ENCODE results near the gene ADAM22. TPM values are rescaled to one million over a fixed set of nuclear protein-coding genes. Genes with fewer than 3 reads are reported as not detected.

ADAM22 gene
- total RNA-seq, 1 donor from 2014 or later, result 0.63 TPM

DNA sequence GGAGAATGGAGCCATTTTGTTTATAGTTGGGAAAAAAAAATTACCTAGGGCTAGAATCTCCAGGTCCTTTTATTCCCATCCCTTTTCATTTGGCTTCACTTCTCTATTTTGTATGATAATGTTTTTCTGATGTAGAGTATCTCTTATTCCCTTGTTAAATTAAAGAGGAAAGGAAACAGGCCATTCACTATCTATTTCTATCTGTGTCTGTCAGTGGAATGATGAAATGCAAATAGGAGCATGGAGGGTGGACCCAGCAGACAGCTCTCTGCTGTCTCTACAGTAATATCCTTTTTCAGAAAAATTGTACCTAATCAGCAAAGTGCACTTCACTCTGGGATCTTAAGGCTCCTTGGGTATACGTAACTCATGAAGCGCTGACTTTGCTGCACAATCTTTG lies 149.8 kb downstream of the ADAM22 start:
- DNase-seq (ENCODE audit: low read depth), result no peak
- H3K4me3 ChIP-seq (ENCODE audit: low read depth, low read length), result no peak overlapping the region
- TF ChIP-seq, protein P1, sequence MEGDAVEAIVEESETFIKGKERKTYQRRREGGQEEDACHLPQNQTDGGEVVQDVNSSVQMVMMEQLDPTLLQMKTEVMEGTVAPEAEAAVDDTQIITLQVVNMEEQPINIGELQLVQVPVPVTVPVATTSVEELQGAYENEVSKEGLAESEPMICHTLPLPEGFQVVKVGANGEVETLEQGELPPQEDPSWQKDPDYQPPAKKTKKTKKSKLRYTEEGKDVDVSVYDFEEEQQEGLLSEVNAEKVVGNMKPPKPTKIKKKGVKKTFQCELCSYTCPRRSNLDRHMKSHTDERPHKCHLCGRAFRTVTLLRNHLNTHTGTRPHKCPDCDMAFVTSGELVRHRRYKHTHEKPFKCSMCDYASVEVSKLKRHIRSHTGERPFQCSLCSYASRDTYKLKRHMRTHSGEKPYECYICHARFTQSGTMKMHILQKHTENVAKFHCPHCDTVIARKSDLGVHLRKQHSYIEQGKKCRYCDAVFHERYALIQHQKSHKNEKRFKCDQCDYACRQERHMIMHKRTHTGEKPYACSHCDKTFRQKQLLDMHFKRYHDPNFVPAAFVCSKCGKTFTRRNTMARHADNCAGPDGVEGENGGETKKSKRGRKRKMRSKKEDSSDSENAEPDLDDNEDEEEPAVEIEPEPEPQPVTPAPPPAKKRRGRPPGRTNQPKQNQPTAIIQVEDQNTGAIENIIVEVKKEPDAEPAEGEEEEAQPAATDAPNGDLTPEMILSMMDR (conservative IDR thresholded peaks at IDR 0.05; ENCODE audit: low read depth, low read length), result no peak

DNA sequence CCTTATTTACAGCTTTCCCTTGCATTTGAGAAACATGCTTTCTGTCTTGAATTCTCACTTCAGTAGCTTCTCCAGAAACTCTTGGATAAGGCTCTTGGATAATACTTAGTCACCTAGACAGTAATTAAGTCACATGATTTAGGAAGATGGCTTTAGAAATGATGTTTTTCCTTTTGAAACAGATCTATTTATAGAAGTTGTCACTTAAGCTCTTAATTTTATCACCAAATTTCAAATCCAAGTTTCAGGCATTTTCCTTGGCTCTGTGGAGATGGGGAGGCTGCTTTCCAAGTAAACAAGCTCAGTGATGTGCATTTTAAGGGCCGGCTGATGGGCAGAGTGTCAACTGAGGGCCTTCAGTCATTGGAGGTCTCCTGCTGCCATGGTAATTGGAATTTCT lies 155.5 kb downstream of the ADAM22 start:
- no peak overlapping the region for H3K4me3 ChIP-seq (ENCODE audit: low read depth, low read length)
- TF ChIP-seq, protein P1 (conservative IDR thresholded peaks at IDR 0.05; ENCODE audit: low read depth, low read length), result no peak
- DNase-seq (ENCODE audit: low read depth), result no peak

DNA sequence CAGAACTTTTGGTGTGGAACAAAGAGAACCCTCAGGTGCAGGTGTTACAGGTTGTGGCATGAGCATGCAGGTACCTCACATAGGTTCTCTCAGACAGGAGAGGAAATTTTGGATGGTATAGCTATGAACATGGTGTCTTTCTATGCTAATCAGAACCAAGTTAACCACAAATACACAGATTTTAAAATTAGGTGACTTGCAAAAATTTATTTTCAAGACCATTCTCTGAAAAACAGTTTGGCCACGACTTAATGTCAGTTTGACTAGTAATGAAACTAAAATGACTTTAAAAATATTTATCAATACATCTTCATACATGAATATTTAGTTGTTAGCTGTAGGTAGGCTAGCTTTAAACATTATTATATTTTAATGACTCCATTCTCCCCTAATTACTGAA lies 156.2 kb downstream of the ADAM22 start:
- no peak for DNase-seq (ENCODE audit: low read depth)
- TF ChIP-seq, protein P1 (conservative IDR thresholded peaks at IDR 0.05; ENCODE audit: low read depth, low read length), result no peak

DNA sequence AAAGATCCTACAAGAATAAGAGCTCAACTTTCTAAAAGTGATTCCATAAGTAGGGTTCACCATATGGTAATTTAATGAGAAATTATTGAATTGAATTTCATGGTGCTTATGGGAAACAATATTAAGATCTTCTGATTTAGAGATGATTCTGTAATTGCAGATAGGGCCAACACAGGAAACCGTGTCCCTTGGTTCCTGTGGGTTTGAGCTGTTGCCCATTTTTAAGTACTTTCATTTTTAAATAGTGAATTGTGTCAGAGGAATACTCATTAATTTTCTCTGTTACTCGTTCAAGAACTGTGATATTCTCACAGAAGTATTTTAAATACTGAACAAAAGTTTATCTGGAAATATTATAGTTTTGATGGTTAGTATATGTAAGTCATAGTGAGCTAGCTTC lies 156.6 kb downstream of the ADAM22 start:
- TF ChIP-seq, protein P1 (conservative IDR thresholded peaks at IDR 0.05; ENCODE audit: low read depth, low read length), result no peak
- DNase-seq (ENCODE audit: low read depth), result no peak
- no peak overlapping the region for H3K4me3 ChIP-seq (ENCODE audit: low read depth, low read length)

More for the DNA sequence above, 156.2 kb downstream of the ADAM22 start:
- no peak overlapping the region for H3K4me3 ChIP-seq (ENCODE audit: low read depth, low read length)

DNA sequence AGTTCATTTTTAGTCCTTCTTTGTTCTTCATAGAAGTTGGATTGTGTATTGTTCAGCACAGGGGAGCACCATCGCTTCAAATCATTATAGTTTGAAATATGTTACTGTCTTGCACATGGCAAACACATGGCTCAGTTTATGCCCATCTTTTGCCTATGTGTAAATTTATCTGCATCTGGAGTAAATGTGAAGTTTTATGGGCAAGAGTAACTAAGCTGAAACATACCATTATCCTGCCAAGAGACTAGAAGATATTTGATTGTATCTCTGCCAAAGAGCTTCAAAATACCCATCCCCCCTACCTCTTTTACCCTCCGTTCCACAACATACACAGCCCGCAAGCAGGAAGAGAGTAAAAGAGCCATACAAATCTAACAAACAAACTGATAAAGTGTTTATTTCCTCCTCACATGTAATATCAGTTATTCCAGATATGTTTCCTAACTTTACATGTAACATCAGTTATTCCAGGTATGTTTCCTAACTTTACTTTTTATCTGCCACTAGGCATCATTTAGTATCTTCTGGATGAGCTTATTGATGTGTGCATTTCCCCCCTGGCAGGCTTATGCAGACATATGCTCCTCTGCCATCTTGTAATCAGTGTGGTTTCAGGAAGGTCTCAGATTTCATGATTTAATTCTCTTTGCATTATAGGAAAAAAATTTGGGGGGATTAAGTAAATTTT lies 158.1 kb downstream of the ADAM22 start:
- no peak for DNase-seq (ENCODE audit: low read depth)
- TF ChIP-seq, protein P1 (conservative IDR thresholded peaks at IDR 0.05; ENCODE audit: low read depth, low read length), result no peak

DNA sequence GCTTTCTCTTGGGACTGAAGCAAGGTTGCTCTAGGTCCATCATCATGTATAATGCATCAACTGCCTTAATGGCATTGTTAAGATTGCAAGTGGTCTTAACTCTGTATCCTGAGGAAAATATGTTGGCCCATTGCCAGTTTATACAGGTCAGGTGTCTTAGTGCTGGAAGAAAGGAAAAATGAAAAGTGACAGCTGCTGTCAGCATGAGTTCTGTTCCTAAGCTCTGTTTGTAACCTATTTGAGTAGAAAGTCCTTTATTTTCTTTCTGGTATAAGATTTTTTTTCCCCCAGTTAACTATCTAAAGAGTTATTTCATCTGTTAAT lies 158.6 kb downstream of the ADAM22 start:
- no peak for DNase-seq (ENCODE audit: low read depth)
- H3K4me3 ChIP-seq (ENCODE audit: low read depth, low read length), result no peak overlapping the region
- TF ChIP-seq, protein P1 (conservative IDR thresholded peaks at IDR 0.05; ENCODE audit: low read depth, low read length), result no peak

More for the DNA sequence above, 158.1 kb downstream of the ADAM22 start:
- H3K4me3 ChIP-seq (ENCODE audit: low read depth, low read length), result no peak overlapping the region

DNA sequence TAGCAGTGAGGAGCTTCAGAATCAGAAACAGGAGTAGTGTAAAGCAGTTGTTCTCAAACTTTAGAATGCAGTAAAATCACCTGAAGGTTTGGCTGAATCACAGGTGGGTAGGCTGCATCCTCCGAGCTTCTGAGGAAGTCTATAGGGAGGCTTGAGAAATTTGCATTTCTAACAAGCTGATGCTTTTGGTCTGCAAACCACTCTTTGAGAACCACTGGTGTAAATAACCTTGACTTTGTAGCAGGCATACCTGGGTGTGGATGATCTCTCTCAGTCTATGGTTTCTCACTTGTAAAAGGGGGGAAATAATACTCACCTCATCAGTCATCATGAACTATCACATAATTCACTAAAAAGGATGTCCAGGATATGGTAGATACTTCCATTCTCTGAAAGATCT lies 167.7 kb downstream of the ADAM22 start:
- no peak overlapping the region for H3K4me3 ChIP-seq (ENCODE audit: low read depth, low read length)
- TF ChIP-seq, protein P1 (conservative IDR thresholded peaks at IDR 0.05; ENCODE audit: low read depth, low read length), result no peak
- DNase-seq (ENCODE audit: low read depth), result no peak
